GM18867 (cell line): ENCODE results near the gene EVX2.

ENCODE experiments used
- ATAC-seq: cut with Tn5 transposase; IDR thresholded peaks from one replicate; pipeline ENCODE4 v1.9.1; 2021; ENCODE audit warnings: mild to moderate bottlenecking, moderate library complexity; ENCODE audit not compliant: unreplicated experiment

EVX2 gene

GRCh38 chr2:176084611-176085119, 903 bp upstream of the EVX2 start:
- no peak for ATAC-seq

- ATAC-seq = no peak
Observed at GRCh38 chr2:176082824-176083751, 674 bp downstream of the EVX2 start.

GRCh38 chr2:176082525-176082823, 1.3 kb downstream of the EVX2 start:
- no peak for ATAC-seq

GRCh38 chr2:176081837-176082524, 1.8 kb downstream of the EVX2 start:
- no peak for ATAC-seq

GRCh38 chr2:176081376-176081836, 2.4 kb downstream of the EVX2 start:
- ATAC-seq = no peak

- no peak for ATAC-seq
Observed at GRCh38 chr2:176080540-176081375, 3.0 kb downstream of the EVX2 start.

GRCh38 chr2:176079831-176080539, 3.8 kb downstream of the EVX2 start:
- ATAC-seq = no peak

GRCh38 chr2:176079285-176079830, 4.4 kb downstream of the EVX2 start:
- ATAC-seq = no peak

- ATAC-seq = no peak
Observed at GRCh38 chr2:176078541-176079284, 5.0 kb downstream of the EVX2 start.

- ATAC-seq = no peak
Observed at GRCh38 chr2:176076796-176077195, 7.0 kb downstream of the EVX2 start.

- ATAC-seq = no peak
Observed at GRCh38 chr2:176076063-176076462, 7.7 kb downstream of the EVX2 start.

GRCh38 chr2:176075481-176075880, 8.3 kb downstream of the EVX2 start:
- no peak for ATAC-seq

- ATAC-seq = no peak
Observed at GRCh38 chr2:176074919-176075425, 8.8 kb downstream of the EVX2 start.

- ATAC-seq = no peak
Observed at GRCh38 chr2:176072951-176073904, 10.5 kb downstream of the EVX2 start.

- ATAC-seq = no peak
Observed at GRCh38 chr2:176072292-176072669, 11.5 kb downstream of the EVX2 start.

- ATAC-seq = no peak
Observed at GRCh38 chr2:176071330-176072291, 12.2 kb downstream of the EVX2 start.

GRCh38 chr2:176068419-176068832, 15.3 kb downstream of the EVX2 start:
- no peak for ATAC-seq
